Gastrocnemius medialis (tissue), 4 donors: Measurements from ENCODE around the gene ATP5PD.

Experiments
- POLR2A ChIP-seq, 2 donors: fragments of 450-650 bp; IDR thresholded peaks; one replicate each; pipeline ENCODE4 v1.6.1; 2017; ENCODE audit warnings: antibody characterized with exemption in 2 of 2, mild to moderate bottlenecking in 2 of 2, moderate library complexity in 2 of 2
- TF ChIP-seq, protein P1 (sequence below), 5 experiments: fragments of 450-650 bp in 3 of 5; fragments of 200-600 bp in 2 of 5; sonication (generic) in 2 of 5; IDR thresholded peaks in 4 of 5; conservative IDR thresholded peaks in 1 of 5; 1 replicate in 4 of 5; 2 replicates in 1 of 5; pipeline ENCODE4 v1.5.1; 2016 to 2019; ENCODE audit warnings: antibody characterized with exemption in 5 of 5, mild to moderate bottlenecking in 3 of 5, moderate library complexity in 3 of 5

- TF ChIP-seq, protein P1, sequence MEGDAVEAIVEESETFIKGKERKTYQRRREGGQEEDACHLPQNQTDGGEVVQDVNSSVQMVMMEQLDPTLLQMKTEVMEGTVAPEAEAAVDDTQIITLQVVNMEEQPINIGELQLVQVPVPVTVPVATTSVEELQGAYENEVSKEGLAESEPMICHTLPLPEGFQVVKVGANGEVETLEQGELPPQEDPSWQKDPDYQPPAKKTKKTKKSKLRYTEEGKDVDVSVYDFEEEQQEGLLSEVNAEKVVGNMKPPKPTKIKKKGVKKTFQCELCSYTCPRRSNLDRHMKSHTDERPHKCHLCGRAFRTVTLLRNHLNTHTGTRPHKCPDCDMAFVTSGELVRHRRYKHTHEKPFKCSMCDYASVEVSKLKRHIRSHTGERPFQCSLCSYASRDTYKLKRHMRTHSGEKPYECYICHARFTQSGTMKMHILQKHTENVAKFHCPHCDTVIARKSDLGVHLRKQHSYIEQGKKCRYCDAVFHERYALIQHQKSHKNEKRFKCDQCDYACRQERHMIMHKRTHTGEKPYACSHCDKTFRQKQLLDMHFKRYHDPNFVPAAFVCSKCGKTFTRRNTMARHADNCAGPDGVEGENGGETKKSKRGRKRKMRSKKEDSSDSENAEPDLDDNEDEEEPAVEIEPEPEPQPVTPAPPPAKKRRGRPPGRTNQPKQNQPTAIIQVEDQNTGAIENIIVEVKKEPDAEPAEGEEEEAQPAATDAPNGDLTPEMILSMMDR (IDR thresholded peaks at IDR 0.05 in 4 of 5, conservative IDR thresholded peaks at IDR 0.05 in 1 of 5): no peak
- no peak for TF ChIP-seq POLR2A (IDR thresholded peaks at IDR 0.05)
These were observed 10.0 kb downstream of the ATP5PD start for GRCh38 chr17:75036643-75037268.
